T47D (cell line): ENCODE data around the gene ARMC8.

Experiments
- DNase-seq, 2 experiments: peaks; one replicate each; pipeline versions ENCODE4 v3.0.0 to v3.0.0-alpha.2; 2011 to 2012; ENCODE audit warnings: low read depth in 1 of 2, low spot score in 1 of 2
- JUND ChIP-seq: IDR thresholded peaks from 2 replicates; pipeline ENCODE4 v1.6.1; 2012; ENCODE audit warnings: low read depth
- in situ Hi-C: cut with HindIII; loops from 2 replicates; pipeline ENCODE4 v1.10.0; 2016; ENCODE audit warnings: low sequenced_read_pairs, low pct_unique_long_range_greater_than_20kb

Gene ARMC8

DNA sequence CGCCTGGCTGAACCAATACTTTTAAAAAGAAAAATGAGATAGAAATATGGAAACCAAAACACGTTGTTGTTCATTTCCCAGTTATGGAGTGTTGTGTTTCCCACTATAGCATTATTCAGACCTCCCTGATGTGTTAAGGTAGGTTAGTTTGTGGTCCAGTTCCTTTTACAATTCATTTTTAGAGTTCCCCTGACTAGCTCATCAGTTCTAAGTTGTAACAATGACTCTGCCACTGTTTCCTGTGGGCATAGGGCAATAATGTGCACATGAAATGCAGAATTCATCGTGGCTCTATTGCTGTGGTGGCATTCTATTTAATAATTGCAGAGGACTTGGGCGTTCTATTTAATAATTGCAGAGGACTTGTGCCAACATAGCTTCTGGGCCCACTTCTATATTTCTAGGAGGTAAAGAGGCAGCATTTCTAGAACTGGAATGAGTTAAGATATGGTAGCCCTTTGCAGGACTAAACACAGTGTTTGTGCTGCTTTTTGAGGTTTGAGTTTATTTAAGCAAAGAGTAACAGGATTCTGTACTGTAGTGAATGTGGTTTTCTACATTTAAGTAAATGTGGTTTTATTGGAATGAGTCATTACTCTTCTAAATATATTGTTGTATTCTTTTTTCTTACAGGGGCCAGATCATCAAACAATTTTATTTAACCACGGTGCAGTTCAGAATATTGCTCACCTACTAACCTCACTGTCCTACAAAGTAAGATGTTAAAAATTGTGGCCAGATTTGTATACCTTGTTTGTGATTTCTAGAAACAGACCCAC, 47.5 kb downstream of the ARMC8 start:
- TF ChIP-seq JUND, result no peak

DNA sequence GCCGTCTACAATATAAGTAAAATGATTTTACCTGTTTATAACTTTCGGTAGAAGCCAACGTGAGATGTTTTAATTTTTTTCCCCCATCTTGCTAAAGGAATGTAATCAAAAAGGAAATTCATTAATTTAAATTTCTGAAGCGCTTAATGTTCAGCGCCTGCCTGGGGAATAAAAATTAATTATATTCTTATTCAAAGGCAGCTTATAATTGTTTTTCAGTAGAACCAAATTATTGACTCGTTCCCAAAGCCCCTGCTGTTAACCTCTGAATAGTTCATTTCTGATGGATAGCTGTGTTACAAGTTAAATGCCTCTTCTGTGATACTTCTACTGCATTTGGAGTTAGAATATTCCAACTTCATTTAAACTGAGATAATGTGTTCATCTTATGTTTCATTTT, 51.6 kb downstream of the ARMC8 start:
- in situ Hi-C loops, result no loop called here
- no peak for TF ChIP-seq JUND
- DNase-seq, result no peak

More for the DNA sequence above, 47.5 kb downstream of the ARMC8 start:
- DNase-seq, result no peak
- in situ Hi-C loops, result no loop called here

DNA sequence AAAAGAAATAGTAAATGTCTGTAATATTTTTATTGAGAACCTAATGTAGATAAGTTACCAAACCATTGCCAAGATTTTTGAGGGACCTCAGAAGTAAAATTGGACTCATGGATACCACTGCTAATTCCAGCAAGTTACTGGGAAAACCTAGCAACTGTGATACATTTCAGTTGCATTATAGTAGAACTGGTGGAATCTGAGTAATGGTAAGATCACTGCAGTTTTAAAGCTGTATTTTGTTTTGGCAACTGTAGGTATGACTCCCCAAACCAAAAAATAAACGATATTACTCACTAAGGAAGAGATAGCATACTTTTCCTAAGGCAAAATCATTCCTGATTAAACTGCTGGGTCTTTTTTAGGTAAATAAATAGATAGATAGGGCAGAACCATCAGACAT, 54.0 kb downstream of the ARMC8 start:
- DNase-seq, result no peak
- in situ Hi-C loops, result no loop called here
- no peak for TF ChIP-seq JUND

DNA sequence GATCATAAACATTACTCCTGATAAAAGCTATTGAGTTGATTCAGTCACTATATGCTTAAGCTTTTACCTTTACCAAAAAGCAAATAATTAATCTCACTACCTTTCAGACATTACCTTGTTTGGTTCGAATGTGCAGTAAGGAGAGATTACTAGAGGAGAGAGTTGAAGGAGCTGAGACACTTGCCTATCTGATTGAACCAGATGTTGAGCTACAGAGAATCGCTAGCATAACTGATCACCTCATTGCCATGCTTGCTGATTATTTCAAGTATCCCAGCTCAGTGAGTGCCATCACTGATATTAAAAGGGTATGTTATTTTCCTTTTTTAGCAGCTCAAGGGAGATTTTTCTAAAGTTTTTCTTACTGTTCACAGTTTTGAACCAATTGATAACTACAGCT, 54.6 kb downstream of the ARMC8 start:
- in situ Hi-C loops, result no loop called here
- no peak for DNase-seq
- no peak for TF ChIP-seq JUND

DNA sequence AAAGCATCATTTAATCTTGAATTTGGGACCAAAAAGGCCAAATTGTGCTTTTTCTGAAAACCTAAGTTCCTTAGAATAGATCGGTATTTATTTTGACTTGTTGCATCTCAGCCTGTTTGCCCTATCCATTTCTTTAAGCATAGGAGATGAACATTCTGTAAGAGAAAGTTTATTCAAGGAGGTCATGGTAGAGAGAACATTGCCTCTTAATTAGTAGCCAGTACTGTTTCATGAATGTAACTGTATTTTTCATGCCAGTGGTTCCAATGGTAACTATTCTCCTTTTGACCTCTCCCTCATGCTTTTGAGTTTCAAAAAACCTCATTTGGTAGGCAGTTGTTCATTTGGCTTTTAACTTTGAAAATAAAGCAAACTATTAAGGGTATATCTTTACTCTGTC, 55.4 kb downstream of the ARMC8 start:
- no peak for DNase-seq
- TF ChIP-seq JUND, result no peak
- in situ Hi-C loops, result no loop called here

DNA sequence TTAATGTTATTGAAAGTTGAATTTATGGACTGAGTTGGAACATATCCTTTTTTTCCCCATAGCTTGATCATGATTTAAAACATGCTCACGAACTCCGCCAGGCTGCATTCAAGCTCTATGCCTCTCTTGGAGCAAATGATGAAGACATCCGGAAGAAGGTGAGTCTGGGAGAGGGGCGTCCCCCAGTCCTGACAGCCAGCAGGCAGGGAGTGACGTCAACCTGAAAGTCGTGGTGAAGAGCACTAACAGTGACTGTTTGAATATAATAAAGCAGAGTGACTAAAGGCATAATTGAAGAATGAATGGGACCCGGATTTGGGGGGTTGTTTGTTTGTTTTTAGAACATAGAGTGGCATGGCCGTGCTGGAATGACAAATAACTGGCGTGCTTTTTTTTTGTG, 57.9 kb downstream of the ARMC8 start:
- in situ Hi-C loops, result no loop called here
- TF ChIP-seq JUND, result no peak
- no peak for DNase-seq

DNA sequence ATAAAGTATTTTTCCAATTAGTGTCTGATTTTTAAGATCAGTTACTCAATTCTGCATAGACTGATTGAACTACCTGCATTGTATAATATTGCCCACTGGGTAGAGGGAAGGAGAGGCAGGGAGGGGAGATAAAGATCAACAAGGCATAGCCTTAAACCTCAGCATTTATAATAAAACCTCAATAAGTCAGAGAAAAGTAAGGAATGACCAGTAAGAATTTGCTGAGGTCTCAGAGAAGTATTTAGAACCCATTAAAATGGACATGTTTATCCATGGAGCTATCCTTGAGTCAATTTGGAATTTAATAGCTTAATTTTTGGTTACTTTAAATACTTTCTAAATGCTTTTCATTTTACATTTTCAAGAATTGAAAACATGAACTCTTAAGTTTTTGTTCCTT, 62.5 kb downstream of the ARMC8 start:
- DNase-seq, result no peak
- TF ChIP-seq JUND, result no peak
- in situ Hi-C loops, result no loop called here

DNA sequence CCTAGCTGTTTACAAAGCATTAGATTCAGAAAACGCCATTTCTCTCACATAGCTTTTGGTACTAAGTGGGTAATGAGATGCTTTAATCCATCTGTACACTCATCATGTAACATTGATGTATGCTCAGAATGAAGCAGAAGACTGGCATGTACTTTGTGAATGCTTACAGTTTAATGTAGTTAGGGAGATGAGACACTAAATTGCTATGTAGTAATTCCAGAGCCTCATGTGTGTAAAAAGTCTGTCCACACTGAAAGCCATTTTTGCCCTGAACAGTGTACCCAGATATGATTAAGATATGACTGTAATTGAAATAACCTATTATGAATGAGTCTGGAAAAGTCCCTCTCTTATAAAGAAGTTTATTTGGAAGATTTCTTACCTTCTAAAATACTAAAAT, 66.5 kb downstream of the ARMC8 start:
- DNase-seq, result no peak
- in situ Hi-C loops, result no loop called here
- no peak for TF ChIP-seq JUND

DNA sequence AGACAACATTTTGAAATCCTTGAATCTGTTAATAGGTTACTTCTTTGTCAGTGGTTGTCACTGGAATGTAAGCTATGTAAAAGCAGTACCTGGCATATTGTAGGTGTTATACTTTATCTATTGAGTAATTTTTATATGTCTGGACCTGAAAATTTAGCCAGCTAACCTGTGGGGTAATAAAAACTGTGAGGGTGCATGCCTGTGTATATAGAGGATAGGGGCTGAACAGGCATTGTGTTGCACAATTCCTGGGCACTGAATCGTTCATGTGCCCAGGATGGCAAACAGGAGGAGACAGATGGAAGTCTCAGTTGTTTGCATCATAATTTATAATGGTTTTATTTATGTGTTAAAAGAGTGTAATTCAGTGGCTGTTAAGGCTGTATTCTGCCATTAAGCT, 67.1 kb downstream of the ARMC8 start:
- TF ChIP-seq JUND, result no peak
- DNase-seq, result no peak
- in situ Hi-C loops, result no loop called here

DNA sequence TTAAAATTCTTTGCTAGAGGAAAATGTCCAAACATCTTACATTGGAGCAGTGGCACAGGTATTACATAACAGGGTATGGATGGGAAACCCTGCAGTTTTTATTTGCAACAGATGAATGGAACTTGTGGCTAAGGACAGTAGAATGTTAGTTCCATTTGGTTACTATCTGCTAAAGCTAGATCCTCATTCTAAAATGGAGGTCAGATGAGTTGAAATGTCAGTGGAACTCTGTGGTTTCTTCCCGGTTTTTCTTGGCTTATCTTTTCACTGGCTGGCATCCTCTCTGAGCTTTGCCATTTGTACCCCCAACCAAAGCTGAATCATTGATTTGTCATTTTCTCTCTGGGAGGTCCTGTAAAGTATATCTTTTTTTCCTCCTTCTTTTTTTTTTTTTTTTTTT, 68.9 kb downstream of the ARMC8 start:
- no peak for TF ChIP-seq JUND
- in situ Hi-C loops, result no loop called here
- no peak for DNase-seq

DNA sequence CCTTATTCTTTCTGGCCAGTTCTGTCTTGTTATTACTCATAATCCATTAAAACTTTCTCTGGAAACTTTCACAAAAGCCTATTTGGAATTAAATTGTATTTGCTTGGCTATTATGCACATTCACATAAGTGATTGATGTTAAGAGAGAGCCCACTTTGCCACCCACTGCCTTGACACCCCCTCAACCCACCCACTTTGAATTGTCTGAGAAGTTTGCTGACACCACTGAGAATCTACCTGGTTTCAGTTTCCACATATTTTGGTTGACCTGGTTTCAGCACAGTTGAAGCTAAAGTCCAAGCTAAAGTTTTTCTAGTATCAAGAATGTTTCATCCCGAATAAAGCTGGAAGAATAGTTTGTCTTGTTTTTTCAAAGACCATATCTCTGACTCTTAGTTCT, 70.9 kb downstream of the ARMC8 start:
- TF ChIP-seq JUND, result no peak
- DNase-seq, result no peak
- in situ Hi-C loops, result no loop called here

DNA sequence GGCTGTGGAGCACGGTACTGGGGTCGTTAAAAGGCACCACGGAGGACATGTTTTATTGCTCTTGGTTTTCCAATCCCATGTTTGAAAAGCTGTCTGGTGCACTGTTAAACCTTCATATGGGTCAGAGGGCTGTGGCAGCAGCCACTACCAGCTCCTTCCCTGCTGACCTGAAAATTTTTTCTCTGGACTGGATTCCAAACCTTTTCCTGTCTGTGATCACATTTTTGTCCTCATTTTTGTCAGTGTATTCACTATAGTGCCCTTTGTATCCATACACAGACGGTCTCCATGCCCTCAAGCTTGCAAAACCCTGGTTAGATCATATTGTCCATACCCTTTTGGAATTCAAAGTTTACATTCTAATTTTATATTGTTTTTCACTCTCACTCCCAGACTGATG, 72.0 kb downstream of the ARMC8 start:
- in situ Hi-C loops, result no loop called here
- DNase-seq, result no peak
- TF ChIP-seq JUND, result no peak

DNA sequence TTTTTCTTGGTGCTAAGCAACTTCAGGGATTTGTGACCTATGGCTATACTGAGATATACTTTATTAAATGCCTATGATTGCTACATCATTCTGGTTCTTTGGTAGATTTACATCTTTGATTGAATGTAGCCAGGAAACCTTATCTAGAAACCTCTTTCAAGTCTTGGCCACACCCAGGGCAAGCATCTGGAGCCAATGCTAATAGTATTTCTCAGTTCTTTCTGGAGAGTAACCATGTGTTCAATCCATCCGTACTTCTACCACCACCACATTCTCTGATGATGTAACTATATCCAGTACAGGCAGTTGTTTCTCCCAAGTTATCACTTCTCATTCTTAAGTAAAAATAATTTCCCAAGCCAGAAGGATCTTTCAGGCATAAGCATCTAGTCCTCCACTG, 73.5 kb downstream of the ARMC8 start:
- DNase-seq, result no peak
- in situ Hi-C loops, result no loop called here
- no peak for TF ChIP-seq JUND

DNA sequence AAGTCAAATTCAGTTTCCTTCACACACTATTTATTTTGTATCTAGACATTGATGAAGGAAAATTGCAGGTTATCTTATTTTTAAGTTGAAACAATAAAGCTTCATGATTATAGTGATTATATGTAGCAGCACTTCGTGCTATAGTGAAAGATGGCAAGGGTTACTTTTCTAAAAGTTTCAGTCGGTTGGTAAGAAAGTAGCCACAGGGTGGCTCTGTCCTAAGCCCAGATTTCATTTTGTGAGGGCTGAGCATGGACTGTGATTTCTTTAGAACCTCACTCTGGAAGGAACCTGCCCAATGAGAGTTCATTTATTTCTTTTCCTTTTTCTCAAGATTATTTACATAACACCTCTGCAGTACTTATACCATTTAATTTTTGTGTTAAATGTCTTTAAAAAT, 76.0 kb downstream of the ARMC8 start:
- in situ Hi-C loops, result no loop called here
- no peak for TF ChIP-seq JUND
- peak in 1 of 2 experiments; percentile 29 for DNase-seq
